Hepatocyte (in vitro differentiated cells): ENCODE measurements around the gene YRDC. TPM values are rescaled to one million over a fixed set of nuclear protein-coding genes. Genes with fewer than 3 reads are reported as not detected.

ENCODE experiments used
- DNase-seq: peaks from one replicate; pipeline ENCODE4 v3.0.0-alpha.2; 2016; ENCODE audit warnings: low spot score
- H2AFZ ChIP-seq: fragments of 200-600 bp; sonication (generic); 2 replicates; pipeline ENCODE4 v1.6.0; 2016; ENCODE audit warnings: antibody characterized with exemption, mild to moderate bottlenecking
- H3K27ac ChIP-seq: fragments of 200-600 bp; sonication (generic); 2 replicates; pipeline ENCODE4 v1.5.1; 2016; ENCODE audit warnings: mild to moderate bottlenecking
- H3K27me3 ChIP-seq: fragments of 200-600 bp; sonication (generic); 2 replicates; pipeline ENCODE4 v1.6.1; 2016
- H3K36me3 ChIP-seq: fragments of 200-600 bp; sonication (generic); replicated peaks from 2 replicates; pipeline ENCODE4 v1.5.1; 2016; ENCODE audit warnings: low read depth; ENCODE audit not compliant: insufficient read depth
- H3K4me1 ChIP-seq: fragments of 200-600 bp; sonication (generic); 2 replicates; pipeline ENCODE4 v1.5.1; 2016; ENCODE audit warnings: mild to moderate bottlenecking, moderate library complexity; ENCODE audit not compliant: insufficient read depth
- H3K4me2 ChIP-seq: fragments of 200-600 bp; sonication (generic); 2 replicates; pipeline ENCODE4 v1.6.0; 2016
- H3K4me3 ChIP-seq: fragments of 200-600 bp; sonication (generic); 2 replicates; pipeline ENCODE4 v1.5.1; 2016; ENCODE audit warnings: mild to moderate bottlenecking
- H3K79me2 ChIP-seq: fragments of 200-600 bp; sonication (generic); 2 replicates; pipeline ENCODE4 v1.6.0; 2017; ENCODE audit warnings: mild to moderate bottlenecking
- H3K9me2 ChIP-seq: fragments of 200-600 bp; sonication (generic); replicated peaks from 2 replicates; pipeline ENCODE4 v1.6.0; 2017; ENCODE audit warnings: mild to moderate bottlenecking; ENCODE audit not compliant: insufficient read depth
- H3K9me3 ChIP-seq: fragments of 200-600 bp; sonication (generic); 2 replicates; pipeline ENCODE4 v1.5.1; 2016; ENCODE audit warnings: low read depth, mild to moderate bottlenecking
- H4K20me1 ChIP-seq: fragments of 200-600 bp; sonication (generic); 2 replicates; pipeline ENCODE4 v1.6.0; 2016; ENCODE audit warnings: mild to moderate bottlenecking; ENCODE audit not compliant: insufficient read depth, poor library complexity, severe bottlenecking
- EZH2 ChIP-seq: fragments of 200-600 bp; sonication (generic); IDR thresholded peaks from 2 replicates; pipeline ENCODE4 v1.6.1; 2016; ENCODE audit warnings: antibody characterized with exemption, mild to moderate bottlenecking, borderline replicate concordance
- EZH2phosphoT487 ChIP-seq: fragments of 200-600 bp; sonication (generic); IDR thresholded peaks from one replicate; pipeline ENCODE4 v1.6.1; 2018; ENCODE audit warnings: antibody characterized with exemption, mild to moderate bottlenecking, low read depth, moderate library complexity; ENCODE audit not compliant: unreplicated experiment, severe bottlenecking
- WGBS: methylation state at CpG from one replicate; pipeline ENCODE4 v1.1.6; 2016; ENCODE audit warnings: low lambda C conversion rate; ENCODE audit errors: missing lambda C conversion rate; 5-methylcytosine and 5-hydroxymethylcytosine counted together
- polyA plus RNA-seq: library from polyadenylated mRNA; unstranded; fragments of >200 nt; fragmentation: Nextera tagmentation; extraction: Ambion mirVana; gene quantifications from 2 replicates; pipeline ENCODE4 v1.2.1, GENCODE V29; 2016
- total RNA-seq: library from RNA; depleted of rRNA; stranded (reverse); fragments of >200 nt; gene quantifications from 2 replicates; pipeline ENCODE4 v1.2.3, GENCODE V29; 2014
- TF ChIP-seq, protein P1 (sequence below): fragments of 200-600 bp; sonication (generic); IDR thresholded peaks from 2 replicates; pipeline ENCODE4 v1.5.1; 2016; ENCODE audit warnings: antibody characterized with exemption, mild to moderate bottlenecking; ENCODE audit not compliant: poor library complexity

The YRDC gene
- total and polyA plus RNA-seq, 2 experiments from 2014 or later: 26.5 to 37.4 TPM

DNA sequence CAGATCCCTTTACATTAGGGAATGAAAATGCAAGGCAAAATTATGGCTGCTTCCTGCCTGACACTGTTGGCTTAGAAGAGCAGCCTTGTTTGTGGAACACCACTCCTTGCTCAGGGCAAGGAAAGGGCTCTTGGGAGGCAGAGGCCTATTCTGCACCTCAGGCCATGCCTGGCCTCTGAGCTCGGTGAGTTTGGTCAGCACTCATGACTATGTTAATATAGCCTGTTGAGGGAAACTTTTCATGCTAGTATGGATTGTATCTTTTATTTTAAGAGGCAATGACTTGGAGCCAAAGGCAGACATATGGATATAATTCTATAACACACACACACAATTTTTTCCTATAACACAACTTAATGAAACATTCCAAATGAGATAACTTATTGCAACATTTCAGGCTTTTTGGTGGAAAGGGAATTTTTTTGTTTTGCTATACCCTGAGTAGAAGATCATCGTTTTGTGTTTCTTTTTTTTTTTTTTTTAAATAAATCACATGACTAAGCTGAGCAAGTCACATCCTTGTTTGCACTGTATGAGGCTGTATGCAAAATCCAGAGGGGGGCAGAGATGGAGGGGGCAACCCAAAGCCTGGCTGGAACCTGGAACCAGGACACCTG is 5.6 kb upstream of the YRDC start:
- no peak overlapping the region for H3K4me3 ChIP-seq
- no peaks in the 10 kb centered on the region for H3K36me3 ChIP-seq

DNA sequence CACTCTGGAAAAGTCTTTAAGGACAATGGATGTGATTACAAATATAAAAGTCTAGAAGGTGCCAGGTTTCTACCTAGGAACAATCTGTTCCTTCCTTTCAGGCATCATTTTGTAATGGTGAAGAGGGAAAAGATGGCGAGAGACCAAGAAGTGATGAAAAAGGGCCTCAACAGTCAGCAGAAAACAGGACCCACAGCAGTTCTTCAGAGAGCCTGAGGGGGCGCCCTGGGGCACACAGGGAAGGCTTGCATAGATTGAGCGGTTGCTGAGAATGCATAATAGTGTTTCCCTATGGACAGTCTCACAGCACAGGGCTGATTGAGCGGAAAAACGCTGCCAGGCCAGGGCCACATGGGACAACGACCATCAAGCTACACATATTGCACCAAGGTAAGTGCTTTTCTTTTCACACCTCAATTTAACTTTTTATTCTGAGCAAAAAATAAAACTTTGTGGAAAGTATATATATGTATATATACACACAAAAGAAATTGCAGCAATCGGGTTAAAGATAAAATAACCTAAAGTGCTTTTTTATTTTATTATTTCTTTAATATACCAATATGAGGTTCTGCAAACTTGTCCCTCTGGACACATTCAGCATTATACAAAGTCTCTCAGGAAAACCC is 3.1 kb upstream of the YRDC start:
- no peak overlapping the region for H3K27ac ChIP-seq
- 37% methylated on average over 7 of the region's 7 CpGs for WGBS
- H3K79me2 ChIP-seq: peaks cover 27% of the 10 kb centered on the region
- H3K4me3 ChIP-seq: no peak overlapping the region
- H3K4me1 ChIP-seq: peaks cover 15% of the 10 kb centered on the region
- H4K20me1 ChIP-seq: peaks cover 12% of the 10 kb centered on the region
- H2AFZ ChIP-seq: no peak overlapping the region
- no peak for TF ChIP-seq EZH2
- TF ChIP-seq, protein P1, sequence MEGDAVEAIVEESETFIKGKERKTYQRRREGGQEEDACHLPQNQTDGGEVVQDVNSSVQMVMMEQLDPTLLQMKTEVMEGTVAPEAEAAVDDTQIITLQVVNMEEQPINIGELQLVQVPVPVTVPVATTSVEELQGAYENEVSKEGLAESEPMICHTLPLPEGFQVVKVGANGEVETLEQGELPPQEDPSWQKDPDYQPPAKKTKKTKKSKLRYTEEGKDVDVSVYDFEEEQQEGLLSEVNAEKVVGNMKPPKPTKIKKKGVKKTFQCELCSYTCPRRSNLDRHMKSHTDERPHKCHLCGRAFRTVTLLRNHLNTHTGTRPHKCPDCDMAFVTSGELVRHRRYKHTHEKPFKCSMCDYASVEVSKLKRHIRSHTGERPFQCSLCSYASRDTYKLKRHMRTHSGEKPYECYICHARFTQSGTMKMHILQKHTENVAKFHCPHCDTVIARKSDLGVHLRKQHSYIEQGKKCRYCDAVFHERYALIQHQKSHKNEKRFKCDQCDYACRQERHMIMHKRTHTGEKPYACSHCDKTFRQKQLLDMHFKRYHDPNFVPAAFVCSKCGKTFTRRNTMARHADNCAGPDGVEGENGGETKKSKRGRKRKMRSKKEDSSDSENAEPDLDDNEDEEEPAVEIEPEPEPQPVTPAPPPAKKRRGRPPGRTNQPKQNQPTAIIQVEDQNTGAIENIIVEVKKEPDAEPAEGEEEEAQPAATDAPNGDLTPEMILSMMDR: peak; percentile 73
- H3K4me2 ChIP-seq: no peak overlapping the region
- peak; percentile 89 for DNase-seq
- no peaks in the 10 kb centered on the region for H3K9me3 ChIP-seq
- no peaks in the 10 kb centered on the region for H3K27me3 ChIP-seq
- no peaks in the 10 kb centered on the region for H3K36me3 ChIP-seq
- H3K9me2 ChIP-seq: no peaks in the 10 kb centered on the region

More for the DNA sequence above, 5.6 kb upstream of the YRDC start:
- TF ChIP-seq, protein P1: no peak
- no peak for TF ChIP-seq EZH2phosphoT487
- TF ChIP-seq EZH2: no peak
- H2AFZ ChIP-seq: no peak overlapping the region
- peaks cover 14% of the 10 kb centered on the region for H3K79me2 ChIP-seq
- H3K4me1 ChIP-seq: peaks cover 8% of the 10 kb centered on the region
- no peaks in the 10 kb centered on the region for H3K9me2 ChIP-seq
- H3K9me3 ChIP-seq: no peaks in the 10 kb centered on the region
- no peak for DNase-seq
- WGBS: 89% methylated on average over 2 of the region's 2 CpGs
- H3K27ac ChIP-seq: no peak overlapping the region
- H3K4me2 ChIP-seq: no peak overlapping the region
- no peaks in the 10 kb centered on the region for H4K20me1 ChIP-seq
- H3K27me3 ChIP-seq: no peaks in the 10 kb centered on the region

DNA sequence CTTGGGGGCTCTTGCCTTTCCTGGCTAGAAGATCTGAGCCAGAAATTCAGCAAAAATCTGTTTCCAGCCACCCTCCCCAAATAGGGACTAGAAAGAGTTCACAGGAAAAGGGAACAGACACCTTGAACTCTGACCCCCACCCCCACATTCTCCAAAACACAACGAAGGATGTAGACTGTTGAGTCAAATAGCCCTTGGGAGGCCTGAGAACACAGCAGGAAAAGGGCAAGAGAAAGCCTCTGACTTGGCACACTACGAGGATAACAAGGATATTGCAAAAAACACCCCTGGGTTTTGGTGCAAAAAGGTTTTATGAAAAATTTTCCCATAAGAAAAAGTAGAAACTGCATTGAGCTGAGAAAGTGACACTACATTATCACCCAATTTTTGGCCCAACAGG is 1.9 kb upstream of the YRDC start:
- Histone ChIP-seq H3K4me3 (no peak overlapping the region), H3K9me2 (no peaks in the 10 kb centered on the region), H3K27me3 (no peaks in the 10 kb centered on the region), H3K9me3 (no peaks in the 10 kb centered on the region), H4K20me1 (peaks cover 17% of the 10 kb centered on the region), H3K36me3 (no peaks in the 10 kb centered on the region), H3K4me2 (no peak overlapping the region), H2AFZ (no peak overlapping the region), H3K27ac (no peak overlapping the region), H3K4me1 (peaks cover 15% of the 10 kb centered on the region), H3K79me2 (peaks cover 32% of the 10 kb centered on the region)
- no peak for TF ChIP-seq EZH2phosphoT487
- TF ChIP-seq, protein P1: no peak
- TF ChIP-seq EZH2: no peak
- no peak for DNase-seq
- 92% methylated on average over 2 of the region's 2 CpGs for WGBS
